Liver (tissue), 3 donors: Measurements from ENCODE around the gene M6PR.

Experiments
- CTCF ChIP-seq: fragments of 150-350 bp; IDR thresholded peaks from 2 replicates; pipeline ENCODE4 v1.5.1; 2017; ENCODE audit warnings: improper control_type of control experiment, low read depth, low read length; ENCODE audit not compliant: missing input control
- GABPA ChIP-seq, 2 donors: IDR thresholded peaks in 1 of 2; conservative IDR thresholded peaks in 1 of 2; 2 replicates each; pipeline ENCODE4 v1.6.1; 2016; ENCODE audit warnings: antibody characterized with exemption in 2 of 2, mild to moderate bottlenecking in 1 of 2, moderate library complexity in 1 of 2
- HNF4G ChIP-seq: IDR thresholded peaks from 2 replicates; pipeline ENCODE4 v1.6.1; 2016; ENCODE audit warnings: antibody characterized with exemption
- RAD21 ChIP-seq, 2 donors: IDR thresholded peaks; 2 replicates each; pipeline ENCODE4 v1.6.1; 2016; ENCODE audit warnings: antibody characterized with exemption in 2 of 2, mild to moderate bottlenecking in 2 of 2
- SP1 ChIP-seq: IDR thresholded peaks from 2 replicates; pipeline ENCODE4 v1.6.1; 2018; ENCODE audit warnings: antibody characterized with exemption, mild to moderate bottlenecking
- donor health status: healthy.
- donor health status: healthy.

GRCh38 chr12:8985213-8985754 lies 35.8 kb upstream of the M6PR start:
- TF ChIP-seq CTCF (no peak), RAD21 (IDR thresholded peaks at IDR 0.05) (no peak), SP1 (no peak), GABPA (IDR thresholded peaks at IDR 0.05 in 1 of 2, conservative IDR thresholded peaks at IDR 0.05 in 1 of 2) (no peak), HNF4G (no peak)
